Neural progenitor cell (in vitro differentiated cells): Measurements from ENCODE around the gene PRIMPOL.

Experiments
- EZH2phosphoT487 ChIP-seq: fragments of 200-600 bp; sonication (generic); IDR thresholded peaks from 2 replicates; pipeline ENCODE4 v1.6.1; 2017; ENCODE audit warnings: antibody characterized with exemption
- TF ChIP-seq, protein P1 (sequence below): fragments of 200-600 bp; sonication (generic); IDR thresholded peaks from 2 replicates; pipeline ENCODE4 v1.5.1; 2017; ENCODE audit warnings: antibody characterized with exemption, mild to moderate bottlenecking

DNA sequence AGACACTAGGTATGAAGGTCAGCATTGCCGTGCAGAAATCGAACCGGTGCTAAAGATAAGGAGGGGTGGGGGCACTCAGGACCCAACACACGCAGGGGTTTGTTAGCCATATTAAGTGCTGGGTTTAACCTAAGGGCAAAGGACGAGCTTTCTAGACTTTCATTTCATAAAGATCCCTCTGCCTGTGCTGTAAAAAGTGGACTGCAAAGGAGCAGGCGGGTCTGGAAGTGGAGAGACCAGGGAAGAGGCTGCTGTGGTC lies 1.6 kb upstream of the PRIMPOL start:
- TF ChIP-seq, protein P1, sequence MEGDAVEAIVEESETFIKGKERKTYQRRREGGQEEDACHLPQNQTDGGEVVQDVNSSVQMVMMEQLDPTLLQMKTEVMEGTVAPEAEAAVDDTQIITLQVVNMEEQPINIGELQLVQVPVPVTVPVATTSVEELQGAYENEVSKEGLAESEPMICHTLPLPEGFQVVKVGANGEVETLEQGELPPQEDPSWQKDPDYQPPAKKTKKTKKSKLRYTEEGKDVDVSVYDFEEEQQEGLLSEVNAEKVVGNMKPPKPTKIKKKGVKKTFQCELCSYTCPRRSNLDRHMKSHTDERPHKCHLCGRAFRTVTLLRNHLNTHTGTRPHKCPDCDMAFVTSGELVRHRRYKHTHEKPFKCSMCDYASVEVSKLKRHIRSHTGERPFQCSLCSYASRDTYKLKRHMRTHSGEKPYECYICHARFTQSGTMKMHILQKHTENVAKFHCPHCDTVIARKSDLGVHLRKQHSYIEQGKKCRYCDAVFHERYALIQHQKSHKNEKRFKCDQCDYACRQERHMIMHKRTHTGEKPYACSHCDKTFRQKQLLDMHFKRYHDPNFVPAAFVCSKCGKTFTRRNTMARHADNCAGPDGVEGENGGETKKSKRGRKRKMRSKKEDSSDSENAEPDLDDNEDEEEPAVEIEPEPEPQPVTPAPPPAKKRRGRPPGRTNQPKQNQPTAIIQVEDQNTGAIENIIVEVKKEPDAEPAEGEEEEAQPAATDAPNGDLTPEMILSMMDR: no peak
- no peak for TF ChIP-seq EZH2phosphoT487
